GM21515 (cell line): ENCODE measurements around the gene CDH16.
"Not testable (repeated sequence)": the region's sequence is repeated elsewhere in the genome, so short reads cannot be mapped to it uniquely, and the experiment has no call there.

Source experiments
- ATAC-seq: cut with Tn5 transposase; IDR thresholded peaks from one replicate; pipeline ENCODE4 v1.9.1; 2021; ENCODE audit not compliant: unreplicated experiment

CDH16 gene

GRCh38 chr16:66918803-66919568 lies at the start of gene CDH16:
Gene CDH16 (minus strand): TSS chr16:66918885. CDS start chr16:66918065, 820 bp downstream.
- ATAC-seq, result no peak

DNA sequence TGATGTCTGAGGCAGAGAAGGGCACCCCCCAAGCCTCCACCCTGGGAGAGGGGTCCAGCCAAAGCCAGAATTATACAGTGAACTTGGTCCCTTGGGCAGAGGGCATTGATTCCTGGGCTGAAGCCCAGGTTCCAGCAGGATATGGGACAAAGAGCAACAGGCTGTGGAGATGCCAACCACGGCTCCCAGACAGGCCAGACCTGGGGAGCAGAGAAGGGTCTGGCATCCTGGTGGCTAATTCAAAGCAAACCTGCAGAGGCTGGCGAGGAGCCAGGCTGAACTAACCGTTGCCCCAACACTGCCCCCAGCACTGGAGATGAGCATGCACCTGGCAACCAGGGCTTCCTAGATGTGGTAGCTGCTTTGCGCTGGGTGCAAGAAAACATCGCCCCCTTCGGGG lies 45.4 kb upstream of the CDH16 start:
- ATAC-seq, result no peak

DNA sequence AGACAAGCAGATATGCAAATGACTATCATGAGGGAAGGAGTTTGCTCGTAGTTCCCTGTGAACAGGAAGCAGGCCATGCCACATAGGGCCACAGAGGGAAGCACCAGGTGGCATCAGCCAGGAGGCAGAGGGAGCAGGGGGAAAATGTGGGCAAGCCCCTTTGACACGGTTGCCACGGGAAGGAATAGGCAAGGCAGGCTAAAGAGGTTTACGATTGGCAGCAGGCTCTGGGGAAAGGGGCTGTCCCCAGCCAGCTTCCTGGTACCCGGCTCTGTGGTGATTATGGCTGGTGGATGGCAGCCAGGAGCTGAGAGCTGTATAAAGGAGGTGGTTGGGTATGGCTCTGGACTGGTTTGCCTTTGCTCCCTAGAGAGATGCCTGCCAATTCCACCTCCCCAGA lies 43.2 kb upstream of the CDH16 start:
- ATAC-seq, result no peak

GRCh38 chr16:66961065-66961744 lies 42.5 kb upstream of the CDH16 start, which contains the start of gene CES3:
Gene CES3 (plus strand): TSS chr16:66961266. CDS start chr16:66961308, 42 bp downstream.
- ATAC-seq, result no peak

DNA sequence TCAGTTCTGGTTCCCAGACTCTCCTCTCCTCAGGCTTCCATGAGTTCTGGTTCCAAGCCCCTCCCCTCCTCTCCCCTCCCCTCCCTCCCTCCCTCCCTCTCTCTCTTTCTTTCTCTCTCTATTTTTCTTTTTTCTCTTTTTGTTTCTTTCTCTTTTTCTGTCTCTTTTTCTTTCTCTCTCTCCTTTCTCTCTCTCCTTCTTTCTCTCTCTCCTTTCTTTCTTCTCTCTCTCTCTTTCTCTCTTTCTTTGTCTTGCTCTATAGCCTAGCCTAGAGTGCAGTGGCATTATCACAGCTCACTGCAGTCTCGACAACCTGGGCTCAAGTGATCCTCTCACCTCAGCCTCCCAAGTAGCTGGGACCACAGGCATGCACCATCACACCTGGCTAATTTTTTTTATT lies 41.6 kb upstream of the CDH16 start:
- no peak for ATAC-seq

DNA sequence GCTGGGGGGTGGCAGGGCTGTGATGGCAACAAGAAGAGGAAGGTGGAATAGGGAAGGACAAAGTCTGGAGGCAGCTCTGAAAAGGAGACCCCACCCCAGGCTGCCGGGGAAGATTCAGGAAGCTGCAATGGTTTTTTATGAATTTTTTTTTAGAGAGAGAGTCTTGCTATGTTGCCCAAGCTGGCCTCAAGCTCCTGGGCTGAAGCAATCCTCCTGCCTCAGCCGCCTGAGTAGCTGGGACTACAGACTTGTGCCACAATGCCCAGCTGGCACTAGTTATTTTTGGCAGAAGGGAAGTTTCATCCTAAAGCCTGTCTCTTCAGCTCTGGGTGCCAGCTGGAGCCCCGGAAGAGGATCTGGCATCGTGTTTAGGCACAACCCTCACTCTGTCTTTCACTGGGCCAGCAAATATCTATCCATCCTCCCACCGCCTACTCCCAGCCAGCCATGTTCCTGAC lies 41.0 kb upstream of the CDH16 start:
- ATAC-seq, result no peak

GRCh38 chr16:66958857-66959703 lies 40.4 kb upstream of the CDH16 start:
- no peak for ATAC-seq

- not testable (repeated sequence) for ATAC-seq
Observed at GRCh38 chr16:66956154-66956457, 37.4 kb upstream of the CDH16 start.

GRCh38 chr16:66955363-66956153 lies 36.9 kb upstream of the CDH16 start:
- not testable (repeated sequence) for ATAC-seq

DNA sequence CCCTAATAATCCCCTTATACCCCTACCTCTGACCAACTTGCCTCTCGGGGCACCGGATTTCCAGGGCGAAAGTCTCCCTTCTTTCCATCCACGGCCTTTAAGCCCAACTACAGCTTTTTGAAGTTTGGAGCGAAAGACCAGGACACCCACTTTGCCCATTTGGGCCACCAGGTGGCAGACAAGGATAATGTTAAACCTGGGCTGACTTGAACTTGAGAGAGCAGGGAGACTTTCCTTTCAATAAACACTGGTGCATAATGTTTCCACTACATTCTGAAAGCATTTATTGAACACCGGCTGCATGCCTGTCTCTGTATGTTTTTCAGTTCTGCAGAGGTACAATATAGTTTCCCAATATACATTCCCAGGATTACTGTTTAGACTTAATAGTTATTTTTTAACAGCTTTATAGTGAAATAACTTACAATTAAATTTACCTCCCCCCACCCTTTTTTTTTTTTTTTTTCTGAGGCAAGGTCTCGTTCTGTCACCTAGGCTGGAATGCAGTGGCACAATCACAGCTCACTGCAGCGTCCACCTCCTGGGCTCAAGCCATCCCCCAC lies 35.5 kb upstream of the CDH16 start:
- no peak for ATAC-seq

- no peak for ATAC-seq
Observed at GRCh38 chr16:66953462-66954096, 34.9 kb upstream of the CDH16 start.

DNA sequence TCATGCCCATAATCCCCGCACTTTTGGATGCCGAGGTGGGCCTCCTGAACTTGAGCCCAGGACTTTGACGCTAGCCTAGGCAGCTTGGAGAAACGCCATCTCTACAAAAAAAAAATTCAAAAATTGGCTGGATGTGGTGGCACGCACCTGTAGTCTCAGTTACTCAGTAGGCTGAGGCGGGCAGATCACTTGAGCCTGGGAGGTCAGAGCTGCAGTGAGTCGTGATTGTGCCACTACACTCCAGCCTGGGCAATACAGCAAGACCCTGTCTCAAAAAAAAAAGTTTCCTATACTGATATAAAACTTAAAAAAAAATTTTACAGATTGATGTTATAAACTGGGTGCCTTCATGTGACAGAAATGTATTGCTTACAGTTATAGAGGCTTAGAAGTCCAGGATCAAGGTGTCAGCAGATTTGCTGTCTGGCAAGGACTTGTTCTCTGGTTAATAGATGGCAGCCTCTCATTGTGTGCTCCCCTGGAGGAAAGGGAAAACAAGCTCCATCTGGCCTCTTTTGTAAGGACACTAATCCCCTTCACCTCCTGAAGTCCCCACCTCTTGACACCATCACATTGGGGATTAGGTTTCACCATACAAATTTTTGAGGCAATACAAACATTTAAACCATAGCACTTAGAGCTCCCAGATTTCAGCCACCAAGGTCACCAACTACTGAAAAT lies 33.9 kb upstream of the CDH16 start:
- no peak for ATAC-seq

DNA sequence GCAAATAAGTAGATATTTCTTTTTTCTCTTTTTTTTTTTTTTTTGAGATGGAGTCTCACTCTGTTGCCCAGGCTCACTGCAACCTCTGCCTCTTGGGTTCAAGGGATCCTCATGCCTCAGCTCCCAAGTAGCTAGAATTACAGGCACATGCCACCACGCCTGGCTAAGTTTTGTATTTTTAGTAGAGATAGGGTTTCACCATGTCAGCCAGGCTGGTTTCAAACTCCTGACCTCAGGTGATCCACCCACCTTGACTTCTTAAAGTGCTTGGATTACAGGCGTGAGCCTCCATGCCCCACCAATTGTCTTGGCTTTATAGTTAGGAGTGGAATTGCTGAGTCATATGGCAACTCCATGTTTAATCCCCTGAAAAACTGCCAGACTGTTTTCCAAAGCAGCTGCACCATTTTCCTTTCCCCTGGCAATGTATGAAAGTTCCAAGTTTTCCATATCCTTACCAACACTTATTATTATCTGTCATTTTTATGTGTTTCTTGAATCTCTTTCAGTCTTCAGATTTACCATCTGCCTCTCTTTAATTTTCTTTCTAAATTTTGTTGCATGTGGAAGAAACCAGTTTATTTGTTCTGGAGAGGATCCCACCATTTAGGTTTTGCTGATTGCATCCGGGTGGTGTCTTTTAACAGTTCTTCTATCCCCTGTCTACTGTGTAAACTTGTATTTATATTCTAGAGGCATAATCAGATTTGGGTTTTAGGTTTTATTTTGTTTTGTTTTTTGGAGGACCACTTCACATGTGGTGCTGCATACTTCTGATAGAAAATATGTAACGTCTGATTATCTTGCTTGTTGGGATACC lies 32.5 kb upstream of the CDH16 start:
- no peak for ATAC-seq

GRCh38 chr16:66950437-66950836 lies 31.8 kb upstream of the CDH16 start:
- ATAC-seq, result no peak

DNA sequence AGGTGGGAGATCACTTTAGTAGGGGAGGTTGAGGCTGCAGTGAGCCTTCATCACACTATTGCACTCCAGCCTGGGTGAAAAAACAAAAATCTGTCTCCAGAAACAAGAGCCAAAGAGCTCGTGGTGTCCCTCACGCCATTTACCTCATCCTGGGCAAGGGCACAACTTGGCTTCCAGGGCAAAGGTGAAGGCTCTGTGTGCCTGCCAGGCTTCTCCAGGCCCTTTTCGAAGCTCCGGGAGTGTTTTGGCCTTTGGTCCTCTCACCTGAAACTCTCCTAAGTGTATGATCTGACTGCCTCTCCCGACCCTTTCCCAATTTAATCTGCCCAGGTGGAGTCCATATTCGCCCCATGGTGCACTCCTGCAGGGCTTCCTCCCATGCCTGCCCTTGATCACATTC lies 30.8 kb upstream of the CDH16 start:
- ATAC-seq, result no peak

DNA sequence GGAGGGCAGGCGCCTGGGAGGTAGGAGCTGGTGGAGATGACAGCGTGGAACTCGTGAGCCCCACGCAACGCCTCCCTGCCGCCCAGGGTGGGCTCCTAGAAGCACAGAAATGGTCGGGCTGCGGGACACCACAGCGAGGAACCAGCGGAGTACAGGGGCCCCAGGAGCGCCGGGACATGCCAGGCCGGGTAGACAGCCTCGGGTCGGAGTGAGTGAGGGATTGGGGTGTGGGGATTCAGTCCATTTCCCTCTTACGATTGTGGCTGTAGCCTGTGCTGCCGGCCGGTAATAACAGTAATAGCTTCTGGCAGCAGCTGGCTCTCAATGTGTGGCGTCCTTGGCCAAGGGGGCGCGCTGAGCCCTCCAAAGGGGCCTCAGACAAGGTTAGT lies 30.1 kb upstream of the CDH16 start:
- ATAC-seq, result no peak

DNA sequence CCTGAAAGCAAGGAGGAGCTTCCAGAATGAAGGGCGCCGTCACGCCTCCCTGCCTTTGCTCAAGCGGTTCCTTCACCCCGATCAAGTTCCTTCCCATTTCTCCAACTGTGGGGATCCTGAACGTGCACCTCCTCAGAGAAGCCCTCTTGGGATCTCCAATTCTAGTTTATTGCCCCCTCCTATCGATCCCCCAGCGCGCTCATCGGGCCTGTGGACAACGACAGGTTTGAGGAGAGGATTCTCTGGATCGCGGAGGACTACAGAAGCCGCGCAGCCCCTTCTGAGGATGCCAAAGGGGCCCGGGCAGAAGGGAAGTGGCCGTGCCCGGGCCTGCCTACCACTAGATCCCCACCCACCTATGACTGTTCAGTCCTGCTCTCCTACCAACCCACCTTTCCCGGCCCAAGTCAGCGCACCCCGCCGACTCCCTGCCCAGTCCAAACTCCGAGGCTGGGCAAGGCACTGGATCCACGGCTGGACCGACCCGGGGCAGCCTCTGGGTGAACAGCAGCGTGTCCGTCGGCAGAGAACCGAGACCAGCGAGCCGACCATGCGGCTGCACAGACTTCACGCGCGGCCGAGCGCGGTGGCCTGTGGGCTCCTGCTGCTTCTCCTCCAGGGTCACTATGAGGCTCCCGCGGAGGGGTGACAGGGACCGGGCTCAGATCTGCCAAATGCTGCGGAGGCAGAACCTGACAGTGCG lies 29.6 kb upstream of the CDH16 start:
- ATAC-seq, result no peak
